ENCODE results near the gene CENPX. TPM values are rescaled to one million over a fixed set of nuclear protein-coding genes. Genes with fewer than 3 reads are reported as not detected.

The CENPX gene
- 180 and 261 TPM in 2 replicates for total RNA-seq (2014; rRNA removed; shearing (Covaris generic))

DNA sequence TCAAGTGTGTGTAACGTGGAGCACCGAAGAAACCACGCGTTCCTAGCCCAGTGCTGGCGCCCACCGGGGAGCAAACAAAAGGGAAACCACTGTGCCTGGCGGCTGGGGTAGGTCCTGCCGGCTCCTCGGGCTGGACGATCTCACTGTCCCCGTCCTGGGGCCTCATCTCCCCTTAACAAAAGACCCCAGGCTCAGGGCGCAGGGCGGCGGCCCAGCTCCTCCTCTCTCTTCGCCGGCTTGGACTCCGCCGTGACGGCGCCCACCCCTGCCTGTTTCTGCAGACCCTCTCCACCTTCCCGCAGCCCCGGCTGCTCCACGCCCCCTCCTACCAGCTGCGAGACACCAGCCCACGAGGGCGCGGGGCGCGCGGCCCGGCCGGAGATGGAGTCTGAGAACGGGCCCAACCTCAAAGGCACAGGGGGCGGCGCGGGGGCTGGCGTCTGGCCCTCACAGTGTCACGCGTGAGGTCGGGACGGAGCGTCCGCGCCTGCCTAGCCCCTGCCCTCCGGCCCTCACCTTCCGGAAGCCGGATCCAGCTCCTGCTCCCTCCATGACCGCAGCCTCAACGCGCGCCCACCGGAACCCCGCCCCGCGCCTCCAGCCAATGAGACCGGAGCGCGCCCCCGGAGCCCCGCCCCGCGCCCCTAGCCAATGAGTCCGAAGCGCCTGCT, at the start of gene CENPX:
TSS of gene CENPX (minus strand) at position 569 of the 671 bp plus-strand sequence. CDS start at position 552, 17 bp downstream.
- Histone ChIP-seq H3K36me3 (peaks cover 33% of the 10 kb centered on the region), H3K4me1 (replicated peaks) (peaks cover 33% of the 10 kb centered on the region), H3K27ac (peak within 1 kb of the TSS; percentile 48), H3K4me3 (peak within 1 kb of the TSS; percentile 92), H3K27me3 (replicated peaks) (no peaks in the 10 kb centered on the region), H3K9me3 (replicated peaks) (no peaks in the 10 kb centered on the region; the same call in 1 of the 2 replicates)
- DNase-seq (ENCODE audit: low read depth in 1 of 2, low spot score in 2 of 2) = no peak

DNA sequence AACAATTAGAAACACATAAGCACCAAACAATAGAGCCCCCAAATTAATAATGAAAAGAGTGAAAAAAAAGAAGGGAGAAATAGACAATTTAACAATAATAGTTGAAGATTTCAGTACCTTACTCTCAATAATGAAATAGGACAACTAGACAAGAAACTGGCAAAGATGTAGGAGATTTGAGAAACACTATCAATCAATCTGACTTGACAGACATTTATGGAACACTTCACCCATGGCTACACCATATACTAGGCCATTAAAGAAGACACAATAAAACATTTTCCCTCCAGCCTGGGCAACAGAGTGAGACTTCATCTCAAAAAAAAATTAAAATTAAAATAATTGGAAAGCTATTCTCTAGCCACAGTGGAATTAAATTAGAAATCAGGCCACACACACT, 47.9 kb upstream of the CENPX start:
- Histone ChIP-seq H3K4me3 (no peak overlapping the region), H3K27me3 (replicated peaks) (peaks cover 8% of the 10 kb centered on the region), H3K9me3 (replicated peaks) (no peaks in the 10 kb centered on the region), H3K27ac (no peak overlapping the region), H3K4me1 (replicated peaks) (peaks cover 7% of the 10 kb centered on the region), H3K36me3 (no peaks in the 10 kb centered on the region; the same call in 1 of the 2 replicates)
- DNase-seq (ENCODE audit: low read depth in 1 of 2, low spot score in 2 of 2) = no peak

DNA sequence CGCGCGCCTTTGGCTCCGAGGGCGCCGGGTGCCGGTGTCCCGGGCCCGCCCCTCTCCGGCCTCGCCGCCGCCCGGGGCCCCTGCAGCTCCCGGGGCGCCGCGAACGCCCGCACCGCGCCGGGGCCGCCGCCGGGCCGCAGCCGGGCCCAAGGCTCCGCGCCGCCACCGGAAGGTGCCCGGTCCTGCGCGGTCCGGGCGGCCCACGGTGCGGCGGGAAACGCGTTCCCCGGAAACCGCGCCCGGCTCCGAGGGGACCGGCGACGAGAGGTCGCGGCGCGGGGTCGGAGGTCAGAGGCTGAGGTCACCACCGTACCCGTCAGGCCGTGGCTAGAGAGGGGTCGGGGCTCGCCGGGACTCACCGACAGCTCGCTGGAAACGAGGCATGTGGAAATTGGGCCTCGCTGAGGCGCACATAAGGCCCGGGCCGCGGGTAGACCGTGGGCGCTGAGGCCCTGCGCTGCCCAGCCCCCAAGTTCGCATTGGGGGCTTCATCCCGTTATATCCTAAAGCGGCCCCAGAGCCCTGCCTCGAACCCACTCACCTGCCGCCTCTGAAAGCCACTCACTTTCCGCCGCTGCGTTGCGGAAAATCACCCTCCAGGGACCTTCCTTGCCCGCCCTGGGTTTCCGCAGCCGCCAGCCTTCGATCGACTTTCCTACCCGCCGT, 43.1 kb upstream of the CENPX start, which contains the start of gene DUS1L:
TSS of gene DUS1L (minus strand) at position 167 of the 666 bp plus-strand sequence. CDS start 745 bp downstream, outside the sequence.
- H3K9me3 ChIP-seq (replicated peaks) = no peaks in the 10 kb centered on the region
- peak within 1 kb of the TSS; percentile 46; the same call in 1 of the 2 replicates for H3K27ac ChIP-seq
- H3K27me3 ChIP-seq (replicated peaks) = no peaks in the 10 kb centered on the region
- H3K36me3 ChIP-seq = peaks cover 46% of the 10 kb centered on the region
- DNase-seq (ENCODE audit: low read depth in 1 of 2, low spot score in 2 of 2) = peak in 1 of 2 experiments; percentile 59
- peak within 1 kb of the TSS; percentile 94 for H3K4me3 ChIP-seq
- H3K4me1 ChIP-seq (replicated peaks) = peaks cover 21% of the 10 kb centered on the region

DNA sequence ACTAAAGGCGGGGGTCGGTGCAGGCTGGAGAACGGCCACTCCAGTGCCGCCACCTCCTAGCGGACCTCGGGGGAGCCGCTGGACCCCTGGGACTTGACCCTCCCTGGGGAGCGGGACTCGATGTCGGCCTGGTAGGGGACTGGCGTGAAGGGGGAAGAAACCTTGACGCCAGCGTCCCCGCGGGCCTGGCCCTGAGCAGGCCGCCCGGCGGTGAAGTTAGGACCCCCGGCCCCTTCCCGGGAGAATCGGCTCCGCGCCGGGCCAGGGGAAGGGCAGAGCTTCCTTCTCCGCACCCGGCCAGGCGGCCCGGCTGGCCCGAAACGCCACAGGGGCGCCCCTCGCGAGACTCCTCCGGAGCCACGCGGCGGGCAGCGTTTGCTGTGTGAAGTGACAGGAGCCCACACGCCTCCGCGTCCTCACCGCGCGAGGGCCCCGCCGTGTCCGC, 42.5 kb upstream of the CENPX start:
- peak in 1 of 2 experiments; percentile 37 for DNase-seq (ENCODE audit: low read depth in 1 of 2, low spot score in 2 of 2)
- peak overlapping the region; percentile 21; the same call in 1 of the 2 replicates for H3K27ac ChIP-seq
- peaks cover 21% of the 10 kb centered on the region for H3K4me1 ChIP-seq (replicated peaks)
- H3K9me3 ChIP-seq (replicated peaks) = no peaks in the 10 kb centered on the region
- no peaks in the 10 kb centered on the region for H3K27me3 ChIP-seq (replicated peaks)
- H3K36me3 ChIP-seq = peaks cover 51% of the 10 kb centered on the region
- H3K4me3 ChIP-seq = peak overlapping the region; percentile 94

DNA sequence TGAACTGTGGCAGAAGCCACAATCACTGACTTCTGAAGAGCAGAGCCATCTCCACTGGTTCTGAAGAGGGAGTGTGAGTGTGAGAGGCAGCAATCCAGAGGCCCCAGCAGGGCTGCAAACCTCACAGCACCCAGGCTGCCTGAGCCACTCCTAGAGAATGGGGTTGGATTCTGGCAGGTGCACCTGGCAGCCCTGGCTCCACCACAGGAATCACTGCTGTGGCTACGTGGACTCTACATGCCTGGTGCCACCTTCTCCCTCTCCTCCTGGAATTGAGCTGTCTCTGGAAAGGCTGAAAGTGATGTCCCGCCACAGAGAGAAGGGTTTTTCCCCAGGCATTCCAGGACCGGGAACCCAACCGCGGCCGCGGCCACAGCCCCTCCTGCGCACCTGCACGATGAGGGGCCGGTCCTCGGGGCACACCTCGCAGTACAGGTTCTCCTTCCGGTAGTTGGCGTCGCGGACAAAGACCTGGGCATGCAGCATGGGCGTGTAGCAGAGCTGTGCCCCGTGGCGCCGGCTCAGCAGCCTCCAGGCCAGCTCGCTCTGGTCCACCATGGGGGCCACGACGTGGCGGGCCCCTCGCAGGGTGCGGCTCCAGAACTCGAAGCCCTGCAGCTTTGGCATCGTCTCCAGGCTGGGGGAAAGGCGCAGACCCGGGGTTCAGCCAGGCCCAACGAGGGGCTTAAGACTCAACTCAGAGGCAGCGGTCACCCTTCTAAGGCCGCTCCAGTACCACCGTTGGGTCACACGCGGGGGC, 41.9 kb upstream of the CENPX start:
- Histone ChIP-seq H3K36me3 (peaks cover 57% of the 10 kb centered on the region), H3K27me3 (replicated peaks) (no peaks in the 10 kb centered on the region), H3K4me1 (replicated peaks) (peaks cover 21% of the 10 kb centered on the region), H3K9me3 (replicated peaks) (no peaks in the 10 kb centered on the region), H3K27ac (peak overlapping the region; percentile 21; the same call in 1 of the 2 replicates), H3K4me3 (peak overlapping the region; percentile 94)
- no peak for DNase-seq (ENCODE audit: low read depth in 1 of 2, low spot score in 2 of 2)

DNA sequence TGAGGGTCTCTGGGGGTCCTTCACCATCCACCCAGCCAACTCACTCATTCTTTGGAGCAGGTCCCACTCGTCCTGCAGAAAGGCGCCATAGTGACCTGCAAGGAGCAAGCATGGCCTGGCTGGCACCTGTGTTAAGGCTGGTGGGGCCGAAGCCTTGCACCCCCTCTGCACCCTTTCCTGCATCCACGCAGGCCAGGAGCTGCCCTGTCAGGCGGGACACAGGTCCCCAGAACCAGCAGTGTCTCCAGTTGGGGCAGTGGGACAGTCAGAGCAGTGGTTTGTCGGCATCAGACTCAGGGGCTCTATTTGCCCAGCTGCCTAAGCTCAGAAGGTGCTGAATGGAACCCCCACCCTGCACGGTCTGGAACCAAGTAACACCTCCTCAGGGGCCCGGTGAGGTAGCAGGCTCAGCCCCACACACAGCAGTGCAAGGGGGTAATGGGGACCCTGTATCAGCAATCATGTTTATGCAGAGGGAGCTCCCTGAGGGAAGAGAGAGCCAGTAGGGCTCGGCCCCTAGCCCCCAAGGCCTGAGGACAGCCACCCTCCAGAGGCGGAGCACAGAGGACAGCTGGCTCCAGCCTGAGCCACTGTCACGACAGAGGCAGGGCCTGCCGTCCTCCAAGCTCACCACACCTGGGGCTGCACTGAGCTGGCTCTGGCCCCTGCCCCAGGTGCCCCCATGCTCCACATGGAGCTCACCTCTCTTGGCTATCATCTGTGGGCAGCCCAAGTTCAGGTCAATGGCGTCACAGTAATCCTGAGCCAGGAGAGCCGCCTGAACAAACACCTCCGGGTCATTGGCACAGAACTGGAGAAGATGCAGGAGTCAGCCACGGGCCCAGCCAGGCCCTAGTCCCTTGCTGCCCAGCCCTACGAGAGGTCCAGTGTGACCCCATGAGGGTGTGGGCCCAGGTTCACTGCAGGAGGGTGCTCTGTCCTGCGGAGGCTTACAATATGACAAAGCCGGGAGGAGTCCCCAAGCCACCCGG, 41.0 kb upstream of the CENPX start:
- no peak overlapping the region; the same call in 1 of the 2 replicates for H3K4me3 ChIP-seq
- H3K36me3 ChIP-seq = peaks cover 66% of the 10 kb centered on the region
- no peaks in the 10 kb centered on the region for H3K27me3 ChIP-seq (replicated peaks)

DNA sequence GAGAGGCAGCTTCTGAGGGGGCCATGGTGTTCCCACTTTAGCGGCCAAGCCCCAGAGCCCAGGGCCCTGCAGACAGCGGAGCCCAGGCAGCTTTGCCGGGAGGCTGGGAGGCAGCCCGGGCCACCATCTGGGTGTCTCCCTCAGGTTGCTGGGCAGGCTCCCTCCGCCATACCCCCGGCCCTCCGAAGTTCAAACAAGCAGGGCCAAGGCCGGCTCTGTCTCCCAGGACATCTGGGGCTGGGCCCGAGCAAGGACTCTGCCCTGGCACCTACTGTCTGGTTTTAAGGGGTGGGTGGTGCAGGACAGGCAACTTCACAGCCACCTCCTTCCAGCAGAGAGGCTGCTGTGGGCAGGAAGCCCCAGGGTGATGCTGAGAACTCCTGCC, 40.3 kb upstream of the CENPX start:
- Histone ChIP-seq H3K27ac (no peak overlapping the region), H3K36me3 (peaks cover 74% of the 10 kb centered on the region), H3K4me1 (replicated peaks) (peaks cover 21% of the 10 kb centered on the region), H3K4me3 (no peak overlapping the region), H3K27me3 (replicated peaks) (no peaks in the 10 kb centered on the region), H3K9me3 (replicated peaks) (no peaks in the 10 kb centered on the region)
- DNase-seq (ENCODE audit: low read depth in 1 of 2, low spot score in 2 of 2) = no peak

More for the DNA sequence above, 41.0 kb upstream of the CENPX start:
- Histone ChIP-seq H3K4me1 (replicated peaks) (peaks cover 21% of the 10 kb centered on the region), H3K9me3 (replicated peaks) (no peaks in the 10 kb centered on the region), H3K27ac (no peak overlapping the region)
- DNase-seq (ENCODE audit: low read depth in 1 of 2, low spot score in 2 of 2) = no peak

DNA sequence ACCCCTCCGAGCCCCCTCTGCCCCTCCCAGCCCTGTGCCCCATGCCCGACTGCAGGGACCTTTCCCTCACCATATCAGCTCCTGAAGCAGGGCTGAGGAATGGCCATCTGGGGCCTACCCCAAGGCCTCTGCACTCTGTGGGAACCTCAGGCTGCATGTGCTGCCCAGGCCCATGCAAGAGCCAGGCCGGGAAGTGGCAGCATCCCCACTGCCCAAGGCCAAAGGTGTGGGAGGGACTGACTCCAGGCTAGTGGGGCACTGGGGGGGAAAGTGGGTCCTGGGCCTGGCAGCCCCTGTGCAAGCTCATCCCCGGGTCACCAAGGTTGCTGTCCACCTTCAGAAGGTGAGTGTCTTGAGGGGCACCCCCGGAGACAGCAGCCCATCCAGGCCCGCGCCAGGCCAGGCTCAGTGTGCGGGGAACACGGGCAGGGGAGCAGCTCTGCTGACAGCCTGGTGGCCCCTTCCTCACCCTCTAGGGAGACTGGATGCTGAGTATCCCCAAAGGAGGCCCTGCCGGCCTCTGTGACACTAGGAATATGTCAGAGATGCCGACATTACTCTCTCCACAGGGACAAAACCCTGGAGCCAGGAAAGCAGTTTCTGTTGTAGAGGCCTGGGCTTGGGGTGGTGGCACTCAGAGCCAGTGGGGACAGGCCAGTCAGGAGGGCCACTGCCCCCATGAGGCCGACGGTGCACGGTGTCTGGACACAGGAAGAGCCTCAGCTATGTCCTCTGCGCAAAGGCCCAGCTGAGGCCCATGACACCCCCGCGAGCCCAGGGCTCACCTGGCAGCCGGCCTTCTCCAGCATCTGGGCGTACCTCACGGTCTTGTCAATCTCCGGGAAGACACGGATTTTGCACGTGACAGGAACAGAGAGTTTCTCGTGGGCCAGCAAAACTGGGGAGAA, 39.7 kb upstream of the CENPX start:
- Histone ChIP-seq H3K9me3 (replicated peaks) (no peaks in the 10 kb centered on the region), H3K4me3 (no peak overlapping the region), H3K4me1 (replicated peaks) (peaks cover 21% of the 10 kb centered on the region), H3K27ac (no peak overlapping the region), H3K36me3 (peaks cover 80% of the 10 kb centered on the region), H3K27me3 (replicated peaks) (no peaks in the 10 kb centered on the region)
- no peak for DNase-seq (ENCODE audit: low read depth in 1 of 2, low spot score in 2 of 2)

DNA sequence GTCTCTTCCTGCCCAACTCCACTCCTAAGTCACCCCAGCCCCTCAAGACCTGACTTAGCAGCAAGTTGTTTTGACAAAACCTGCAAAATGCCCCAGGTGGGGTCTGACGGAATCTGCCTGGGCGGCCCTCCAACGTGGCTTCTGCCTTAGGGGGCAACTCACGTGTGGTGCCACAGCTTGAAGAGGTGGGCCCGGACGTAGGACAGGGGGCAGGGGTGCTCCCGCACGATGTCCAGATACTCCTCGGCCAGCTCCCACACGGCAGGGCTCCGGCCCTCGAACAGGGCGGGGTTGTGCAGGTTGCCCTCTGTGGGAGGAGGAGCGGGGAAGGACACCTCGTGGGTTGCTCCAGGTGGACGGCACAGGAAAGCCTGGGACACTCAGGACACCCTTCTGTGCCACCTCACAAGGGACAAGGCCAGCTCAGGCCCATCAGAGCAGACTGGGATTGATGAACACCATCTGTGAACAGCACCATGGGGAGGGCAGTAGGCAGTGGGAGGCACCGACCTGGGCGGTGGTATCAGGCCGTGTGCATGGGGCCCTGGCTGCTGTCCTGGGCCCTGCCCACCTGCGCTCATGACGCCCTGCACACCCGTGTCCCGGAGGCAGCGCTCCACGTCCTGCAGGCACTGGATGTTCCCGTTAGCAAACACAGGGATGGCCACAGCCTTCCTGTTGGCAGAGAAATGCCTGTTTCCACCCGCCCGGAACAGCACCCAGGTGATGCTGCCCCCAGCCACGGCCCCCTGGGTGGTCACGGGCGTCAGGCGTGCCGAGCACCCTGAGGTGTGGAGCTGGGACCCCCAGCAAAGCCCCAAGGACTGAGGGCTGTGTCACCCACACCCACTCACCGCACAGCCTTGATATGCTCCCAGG, 38.6 kb upstream of the CENPX start:
- no peak overlapping the region for H3K27ac ChIP-seq
- H3K4me1 ChIP-seq (replicated peaks) = peaks cover 20% of the 10 kb centered on the region
- H3K4me3 ChIP-seq = no peak overlapping the region
- DNase-seq (ENCODE audit: low read depth in 1 of 2, low spot score in 2 of 2) = no peak
- peaks cover 90% of the 10 kb centered on the region for H3K36me3 ChIP-seq
- no peaks in the 10 kb centered on the region for H3K27me3 ChIP-seq (replicated peaks)
- H3K9me3 ChIP-seq (replicated peaks) = no peaks in the 10 kb centered on the region

DNA sequence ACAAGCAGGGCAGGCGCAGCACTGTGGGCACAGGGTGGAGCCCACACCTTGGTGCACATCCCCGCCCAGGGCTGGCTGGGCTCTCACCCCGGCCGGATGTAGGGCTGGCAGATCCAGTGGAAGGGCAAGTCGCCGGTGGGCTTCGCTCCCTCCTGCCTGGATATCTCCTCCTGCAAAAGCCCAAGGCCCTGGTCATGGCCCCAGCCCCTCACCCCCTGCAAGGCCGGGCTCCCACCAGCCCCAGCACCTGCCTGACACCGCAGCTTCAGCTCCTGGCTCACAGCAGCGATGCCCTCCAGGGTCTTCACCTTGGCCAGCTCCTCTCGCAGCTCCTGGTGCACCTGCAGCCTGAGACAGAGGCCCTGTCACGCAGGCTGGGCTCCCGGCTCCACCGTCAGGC, 37.9 kb upstream of the CENPX start:
- peaks cover 97% of the 10 kb centered on the region for H3K36me3 ChIP-seq

DNA sequence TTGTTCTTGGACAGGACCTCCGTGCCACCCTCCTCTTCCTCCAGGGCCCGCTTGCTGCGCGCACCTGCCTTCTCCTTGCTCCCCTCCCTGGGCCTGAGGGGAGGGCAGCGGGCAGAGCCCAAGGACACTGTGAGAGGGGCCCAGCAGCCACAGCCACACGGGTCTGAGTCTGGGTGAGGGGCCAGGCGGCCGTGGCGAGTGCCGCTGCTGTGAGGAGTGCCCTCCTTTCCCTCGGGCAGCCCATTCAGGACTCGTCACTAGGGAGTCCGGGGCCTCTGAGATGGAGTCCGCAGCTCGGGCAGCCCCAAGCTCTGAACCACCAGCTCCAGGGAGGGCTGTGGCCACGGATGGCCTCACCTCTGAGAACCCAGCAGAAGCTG, 37.3 kb upstream of the CENPX start:
- H3K4me1 ChIP-seq (replicated peaks) = peaks cover 13% of the 10 kb centered on the region
- H3K36me3 ChIP-seq = peaks cover 97% of the 10 kb centered on the region
- no peak for DNase-seq (ENCODE audit: low read depth in 1 of 2, low spot score in 2 of 2)
- no peak overlapping the region for H3K4me3 ChIP-seq
- no peak overlapping the region for H3K27ac ChIP-seq
- H3K9me3 ChIP-seq (replicated peaks) = no peaks in the 10 kb centered on the region
- H3K27me3 ChIP-seq (replicated peaks) = no peaks in the 10 kb centered on the region

More for the DNA sequence above, 37.9 kb upstream of the CENPX start:
- DNase-seq (ENCODE audit: low read depth in 1 of 2, low spot score in 2 of 2) = no peak
- Histone ChIP-seq H3K27ac (no peak overlapping the region), H3K4me1 (replicated peaks) (peaks cover 13% of the 10 kb centered on the region), H3K4me3 (no peak overlapping the region), H3K9me3 (replicated peaks) (no peaks in the 10 kb centered on the region), H3K27me3 (replicated peaks) (no peaks in the 10 kb centered on the region)
